Measurements from ENCODE around the gene CANX. TPM values are rescaled to one million over a fixed set of nuclear protein-coding genes. Genes with fewer than 3 reads are reported as not detected.

Gene CANX, protein sequence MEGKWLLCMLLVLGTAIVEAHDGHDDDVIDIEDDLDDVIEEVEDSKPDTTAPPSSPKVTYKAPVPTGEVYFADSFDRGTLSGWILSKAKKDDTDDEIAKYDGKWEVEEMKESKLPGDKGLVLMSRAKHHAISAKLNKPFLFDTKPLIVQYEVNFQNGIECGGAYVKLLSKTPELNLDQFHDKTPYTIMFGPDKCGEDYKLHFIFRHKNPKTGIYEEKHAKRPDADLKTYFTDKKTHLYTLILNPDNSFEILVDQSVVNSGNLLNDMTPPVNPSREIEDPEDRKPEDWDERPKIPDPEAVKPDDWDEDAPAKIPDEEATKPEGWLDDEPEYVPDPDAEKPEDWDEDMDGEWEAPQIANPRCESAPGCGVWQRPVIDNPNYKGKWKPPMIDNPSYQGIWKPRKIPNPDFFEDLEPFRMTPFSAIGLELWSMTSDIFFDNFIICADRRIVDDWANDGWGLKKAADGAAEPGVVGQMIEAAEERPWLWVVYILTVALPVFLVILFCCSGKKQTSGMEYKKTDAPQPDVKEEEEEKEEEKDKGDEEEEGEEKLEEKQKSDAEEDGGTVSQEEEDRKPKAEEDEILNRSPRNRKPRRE
- total RNA-seq (2016; rRNA removed; fragmentation: Illumina TruSeq; extraction: Trizol) = 438 and 680 TPM in 2 replicates
- 100 and 107 TPM in 2 replicates for total RNA-seq (2016; cell fraction: cytosol; rRNA removed; fragmentation: Illumina TruSeq; extraction: Trizol; ENCODE audit: low read depth)
- total RNA-seq (2016; cell fraction: insoluble cytoplasmic fraction; rRNA removed; fragmentation: Illumina TruSeq; extraction: Trizol) = 421 and 674 TPM in 2 replicates
- total RNA-seq (2016; cell fraction: membrane; rRNA removed; fragmentation: Illumina TruSeq; extraction: Trizol) = 148 and 188 TPM in 2 replicates
- 471 and 534 TPM in 2 replicates for total RNA-seq (2016; cell fraction: nucleus; rRNA removed; fragmentation: Illumina TruSeq; extraction: Trizol)
- 477 and 480 TPM in 2 replicates for polyA plus RNA-seq (2011; rRNA removed)
- 184 and 191 TPM in 2 replicates for polyA plus RNA-seq (2011; cell fraction: cytosol; rRNA removed)
- polyA plus RNA-seq (2011; cell fraction: nucleus; rRNA removed) = 51.4 and 85.1 TPM in 2 replicates
- polyA plus RNA-seq (2012) = 598 and 627 TPM in 2 replicates
- 17.9 and 20.7 TPM in 2 replicates for polyA plus RNA-seq (2016; cell fraction: cytosol; fragmentation: Illumina TruSeq; extraction: Trizol; ENCODE audit: low read depth)
- 280 and 284 TPM in 2 replicates for polyA plus RNA-seq (2016; cell fraction: insoluble cytoplasmic fraction; fragmentation: Illumina TruSeq; extraction: Trizol; ENCODE audit: low read depth)
- 61.6 and 80.1 TPM in 2 replicates for polyA plus RNA-seq (2016; cell fraction: membrane; fragmentation: Illumina TruSeq; extraction: Trizol; ENCODE audit: low read depth)
- 489 and 507 TPM in 2 replicates for polyA plus RNA-seq (2016; cell fraction: nucleus; fragmentation: Illumina TruSeq; extraction: Trizol; ENCODE audit: insufficient read depth, low read depth)
- polyA minus RNA-seq (2011; rRNA and poly(A)+ RNA removed; ENCODE audit: low replicate concordance) = 2,329 and 2,779 TPM in 2 replicates
- 523 and 799 TPM in 2 replicates for polyA minus RNA-seq (2011; cell fraction: cytosol; rRNA and poly(A)+ RNA removed)
- 208 and 359 TPM in 2 replicates for polyA minus RNA-seq (2011; cell fraction: nucleus; rRNA and poly(A)+ RNA removed)
- percentile 96 among the genes with signal in this experiment for Bru-seq, nascent RNA
- percentile 99 among the genes with signal in this experiment for BruChase-seq, experiment 1, labeled RNA remaining after a 6-hour chase
- BruChase-seq, experiment 2, labeled RNA remaining after a 2-hour chase = percentile 98 among the genes with signal in this experiment
- long read RNA-seq, experiment 1, full-length matches to known transcripts = 187 of 314 reads
- long read RNA-seq, experiment 1, partial matches to known transcripts = 106 of 314 reads
- long read RNA-seq, experiment 1, other reads (novel, unspliced or antisense) = 21 of 314 reads
- long read RNA-seq, experiment 2, full-length matches to known transcripts = 11 of 755 reads
- long read RNA-seq, experiment 2, partial matches to known transcripts = 88 of 755 reads
- long read RNA-seq, experiment 2, other reads (novel, unspliced or antisense) = 656 of 755 reads

DNA sequence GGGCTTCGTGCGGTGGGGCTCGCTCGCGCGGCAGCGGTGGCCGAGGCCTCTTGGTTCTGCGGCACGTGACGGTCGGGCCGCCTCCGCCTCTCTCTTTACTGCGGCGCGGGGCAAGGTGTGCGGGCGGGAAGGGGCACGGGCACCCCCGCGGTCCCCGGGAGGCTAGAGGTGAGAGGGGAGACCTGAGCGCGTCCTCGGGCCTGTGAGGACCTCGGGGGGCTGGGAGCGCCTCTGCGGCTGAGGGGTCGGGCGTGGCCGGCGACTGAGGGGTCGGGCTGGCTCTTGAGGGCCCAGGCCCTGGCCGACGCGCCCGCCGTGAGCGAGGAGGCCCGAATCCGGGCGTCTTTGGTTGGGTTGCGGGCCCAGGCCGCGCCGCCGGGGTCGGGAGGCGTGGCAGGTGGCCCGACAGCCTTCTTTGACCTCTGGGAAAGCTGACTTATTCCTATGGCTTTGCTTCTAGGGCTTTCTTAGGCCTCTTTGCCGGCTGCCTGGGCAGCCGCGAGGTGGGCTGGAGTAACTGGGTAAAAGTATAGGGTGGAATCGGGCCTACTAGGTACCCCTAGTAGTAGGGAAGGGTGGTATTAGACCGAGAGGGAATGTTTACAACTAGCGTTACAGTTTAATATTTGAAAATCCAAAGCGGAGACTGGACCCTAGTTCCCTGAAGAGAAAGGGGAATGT lies at the start of gene CANX:
Gene CANX, plus strand, starts transcription at position 33 of the 681 bp plus-strand sequence. CDS start 6,715 bp downstream, outside the sequence.
- no peak within 1 kb of the TSS for H2AFZ ChIP-seq (ENCODE audit: low read length)
- peak within 1 kb of the TSS; percentile 74 to 91 (median 91) for H3K4me3 ChIP-seq (replicated peaks in 1 of 3; ENCODE audit: insufficient read depth in 1 of 3, low read depth in 2 of 3, low read length in 3 of 3)
- BruUV-seq (replicated peaks) = no TSS peak
- peak within 1 kb of the TSS; percentile 88 for H3K4me2 ChIP-seq (ENCODE audit: low read depth, low read length)
- peaks cover 57% of the 10 kb centered on the region for H3K79me2 ChIP-seq (ENCODE audit: insufficient read depth, low read length)
- intact Hi-C loops (cut with micrococcal nuclease; ENCODE audit: unreplicated experiment) (loop anchor here (1.0 to 5.0 kb wide), 2 partner anchors 19 to 77 kb away; partner anchors contain the start of gene HNRNPH1), in situ Hi-C loops (cut with HindIII; ENCODE audit: extremely low pct_ligation_motif_present, low pct_unique_long_range_greater_than_20kb) (no loop called here)
- FAIRE-seq (no peak), ATAC-seq (no peak; the same call in 2 of the 3 replicates), DNase-seq (ENCODE audit: low spot score) (no peak)
- peaks cover 0 to 13% of the 10 kb centered on the region in 2 experiments; a peak in 1 of 5 replicates for H3K36me3 ChIP-seq (replicated peaks in 1 of 2; ENCODE audit: control insufficient read depth in 1 of 2, insufficient read depth in 2 of 2, low read length in 2 of 2)
- peak within 1 kb of the TSS; percentile 99 for H3K9ac ChIP-seq (ENCODE audit: insufficient read depth, low read depth, low read length)
- ChIA-PET CTCF (ENCODE audit: low intra/inter-chr PET ratio, low total read pairs) (interaction anchor here (1.2 kb wide), 1 partner anchor 31 kb away, joined by 3 read pairs; no protein-coding TSS in a partner anchor), POLR2A (interaction anchor here (3.1 to 6.8 kb wide), 4 partner anchors 19 to 75 kb away, joined by 11 to 42 read pairs (median 32); partner anchors contain the start of genes CBY3, HNRNPH1 and MAML1)
- WGBS (ENCODE audit: low lambda C conversion rate) = under 1% methylated on average over 22 of the region's 58 CpGs
- H3K27me3 ChIP-seq (ENCODE audit: control insufficient read depth in 1 of 2, insufficient read depth in 2 of 2, low read length in 2 of 2) = no peaks in the 10 kb centered on the region; a peak in 1 of 5 replicates
- H3K4me1 ChIP-seq (ENCODE audit: insufficient read depth, low read length) = peaks cover 61% of the 10 kb centered on the region
- peak within 1 kb of the TSS; percentile 96 for H3K27ac ChIP-seq (ENCODE audit: extremely low read length, insufficient read depth, low read length)
- H4K20me1 ChIP-seq (ENCODE audit: insufficient read depth, low read length) = peaks cover 34% of the 10 kb centered on the region
- H3K9me3 ChIP-seq (ENCODE audit: low read length) = no peaks in the 10 kb centered on the region
- TF ChIP-seq XBP1 (CRISPR knock-in tag; IDR thresholded peaks at IDR 0.05) (no peak; the same call in 1 of the 2 replicates), ZNF276 (CRISPR knock-in tag; IDR thresholded peaks at IDR 0.05; ENCODE audit: low read depth) (no peak), ISX (CRISPR knock-in tag; conservative IDR thresholded peaks at IDR 0.05) (no peak; the same call in 1 of the 2 replicates), THAP7 (CRISPR knock-in tag; IDR thresholded peaks at IDR 0.05) (no peak; the same call in 1 of the 2 replicates), KLF12 (CRISPR knock-in tag; IDR thresholded peaks at IDR 0.05; ENCODE audit: borderline replicate concordance) (peak; percentile 45), FOXK1 (CRISPR knock-in tag; IDR thresholded peaks at IDR 0.05; ENCODE audit: borderline replicate concordance, low read depth) (no peak), HNF4G (IDR thresholded peaks at IDR 0.05; ENCODE audit: borderline replicate concordance, low read depth, low read length) (no peak), HNF4G (CRISPR knock-in tag; IDR thresholded peaks at IDR 0.05; ENCODE audit: borderline replicate concordance, low read depth) (no peak), SRSF4 (IDR thresholded peaks at IDR 0.05; ENCODE audit: low read depth, low read length, poor library complexity, severe bottlenecking) (peak; percentile 25)
- TF ChIP-seq, protein P1, sequence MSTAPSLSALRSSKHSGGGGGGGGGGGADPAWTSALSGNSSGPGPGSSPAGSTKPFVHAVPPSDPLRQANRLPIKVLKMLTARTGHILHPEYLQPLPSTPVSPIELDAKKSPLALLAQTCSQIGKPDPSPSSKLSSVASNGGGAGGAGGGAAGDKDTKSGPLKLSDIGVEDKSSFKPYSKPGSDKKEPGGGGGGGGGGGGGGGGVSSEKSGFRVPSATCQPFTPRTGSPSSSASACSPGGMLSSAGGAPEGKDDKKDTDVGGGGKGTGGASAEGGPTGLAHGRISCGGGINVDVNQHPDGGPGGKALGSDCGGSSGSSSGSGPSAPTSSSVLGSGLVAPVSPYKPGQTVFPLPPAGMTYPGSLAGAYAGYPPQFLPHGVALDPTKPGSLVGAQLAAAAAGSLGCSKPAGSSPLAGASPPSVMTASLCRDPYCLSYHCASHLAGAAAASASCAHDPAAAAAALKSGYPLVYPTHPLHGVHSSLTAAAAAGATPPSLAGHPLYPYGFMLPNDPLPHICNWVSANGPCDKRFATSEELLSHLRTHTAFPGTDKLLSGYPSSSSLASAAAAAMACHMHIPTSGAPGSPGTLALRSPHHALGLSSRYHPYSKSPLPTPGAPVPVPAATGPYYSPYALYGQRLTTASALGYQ (CRISPR knock-in tag; IDR thresholded peaks at IDR 0.05) = no peak

Data from HepG2 (cell line).